SK-N-MC (cell line): ENCODE data around the gene ARHGAP26.

Experiments used
- DNase-seq: peaks from one replicate; pipeline ENCODE4 v3.0.0-alpha.2; 2011; ENCODE audit warnings: low read depth, low spot score
- H3K27ac ChIP-seq: fragments of 200-600 bp; sonication (generic); 2 replicates; pipeline ENCODE4 v1.5.1; 2016; ENCODE audit warnings: mixed run types
- H3K36me3 ChIP-seq: fragments of 200-600 bp; sonication (generic); 2 replicates; pipeline ENCODE4 v1.6.1; 2017; ENCODE audit warnings: antibody characterized with exemption, low read length, mixed read lengths; ENCODE audit not compliant: insufficient read depth
- H3K4me3 ChIP-seq: fragments of 200-600 bp; sonication (generic); 2 replicates; pipeline ENCODE4 v1.5.1; 2016
- H3K9ac ChIP-seq: fragments of 200-600 bp; sonication (generic); 2 replicates; pipeline ENCODE4 v1.8.0; 2017; ENCODE audit warnings: mixed run types, mixed read lengths; ENCODE audit not compliant: insufficient read length
- H3K9me3 ChIP-seq: fragments of 200-600 bp; sonication (generic); 2 replicates; pipeline ENCODE4 v1.6.1; 2017; ENCODE audit warnings: low read depth, mild to moderate bottlenecking, antibody characterized with exemption, low read length, moderate library complexity, mixed read lengths
- EZH2 ChIP-seq: fragments of 200-600 bp; sonication (generic); IDR thresholded peaks from one replicate; pipeline ENCODE4 v1.6.1; 2017; ENCODE audit warnings: antibody characterized with exemption
- FOXP2 ChIP-seq: optimal IDR thresholded peaks from 2 replicates; pipeline ENCODE3; 2011; ENCODE audit warnings: mild to moderate bottlenecking, moderate library complexity; ENCODE audit not compliant: insufficient read depth; ENCODE audit errors: extremely low read length, control extremely low read depth
- POLR2AphosphoS5 ChIP-seq: IDR thresholded peaks from 2 replicates; pipeline ENCODE4 v1.6.1; 2012; ENCODE audit warnings: mild to moderate bottlenecking, low read depth, low read length, borderline replicate concordance

The ARHGAP26 gene

DNA sequence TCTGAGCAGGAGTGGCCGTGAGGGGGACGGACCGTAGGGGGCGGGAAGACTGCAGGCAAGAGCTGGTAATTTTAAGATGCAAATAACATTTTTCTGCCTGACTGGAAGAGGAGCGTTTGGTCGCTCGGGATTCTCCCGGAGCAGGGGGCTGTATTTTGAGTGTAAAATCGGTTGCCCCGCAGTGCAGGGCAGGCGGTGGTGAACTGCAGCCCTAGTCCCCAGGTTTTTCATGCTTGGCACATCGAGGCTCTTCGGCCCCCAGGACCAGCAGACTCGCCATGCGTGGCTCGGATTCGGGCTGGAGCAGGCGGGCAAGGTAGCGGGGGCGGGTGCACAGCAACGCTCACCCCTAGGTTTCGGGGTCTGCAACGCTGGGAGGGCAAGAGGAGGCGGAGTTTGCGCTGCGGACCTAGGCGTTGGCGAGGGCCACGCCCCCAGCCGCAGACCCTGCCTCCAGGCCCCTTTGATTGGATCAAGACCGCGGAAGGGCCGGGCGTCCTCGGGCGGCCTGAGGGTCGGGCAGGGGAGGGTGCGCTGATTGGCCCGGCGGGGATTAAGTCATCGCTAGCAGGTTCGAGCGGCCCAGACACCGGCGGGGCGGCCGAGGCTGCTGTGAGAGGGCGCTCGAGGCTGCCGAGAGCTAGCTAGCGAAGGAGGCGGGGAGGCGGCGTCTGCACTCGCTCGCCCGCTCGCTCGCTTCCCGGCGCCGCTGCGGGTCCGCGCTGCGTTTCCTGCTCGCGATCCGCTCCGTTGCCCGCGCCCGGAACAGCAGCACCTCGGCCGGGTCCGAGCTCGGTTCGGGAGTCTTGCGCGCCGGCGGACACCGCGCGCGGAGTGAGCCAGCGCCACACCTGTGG, at the start of gene ARHGAP26:
ARHGAP26 (plus strand) TSS at position 585 of the 857 bp plus-strand sequence. CDS start 385 bp downstream, outside the sequence.
- TF ChIP-seq POLR2AphosphoS5 (peak; percentile 62; the same call in 1 of the 2 replicates), FOXP2 (no peak), EZH2 (no peak)
- DNase-seq: peak; percentile 44
- H3K36me3 ChIP-seq: no peaks in the 10 kb centered on the region
- peak within 1 kb of the TSS; percentile 67 for H3K9ac ChIP-seq
- no peaks in the 10 kb centered on the region for H3K9me3 ChIP-seq
- H3K27ac ChIP-seq: no peak within 1 kb of the TSS
- peak within 1 kb of the TSS; percentile 94 for H3K4me3 ChIP-seq

- H3K27ac ChIP-seq: no peak overlapping the region
These were observed 49.4 kb upstream of the ARHGAP26 start for GRCh38 chr5:142720641-142721271.

GRCh38 chr5:142722146-142722545, 48.0 kb upstream of the ARHGAP26 start:
- no peaks in the 10 kb centered on the region for H3K36me3 ChIP-seq
- H3K9ac ChIP-seq: no peak overlapping the region
- no peak for DNase-seq
- H3K4me3 ChIP-seq: no peak overlapping the region
- TF ChIP-seq FOXP2 (no peak), POLR2AphosphoS5 (no peak), EZH2 (no peak)
- H3K9me3 ChIP-seq: no peaks in the 10 kb centered on the region
- no peak overlapping the region for H3K27ac ChIP-seq

More at GRCh38 chr5:142720641-142721271, 49.4 kb upstream of the ARHGAP26 start:
- H3K4me3 ChIP-seq: no peak overlapping the region
- H3K36me3 ChIP-seq: no peaks in the 10 kb centered on the region
- TF ChIP-seq EZH2 (no peak), FOXP2 (no peak), POLR2AphosphoS5 (no peak)
- no peak for DNase-seq
- no peaks in the 10 kb centered on the region for H3K9me3 ChIP-seq
- H3K9ac ChIP-seq: no peak overlapping the region

GRCh38 chr5:142722896-142723295, 47.3 kb upstream of the ARHGAP26 start:
- H3K4me3 ChIP-seq: no peak overlapping the region
- no peak overlapping the region for H3K9ac ChIP-seq
- H3K27ac ChIP-seq: no peak overlapping the region
- no peak for DNase-seq
- no peaks in the 10 kb centered on the region for H3K9me3 ChIP-seq
- no peaks in the 10 kb centered on the region for H3K36me3 ChIP-seq
- TF ChIP-seq FOXP2 (no peak), EZH2 (no peak), POLR2AphosphoS5 (no peak)

- no peaks in the 10 kb centered on the region for H3K9me3 ChIP-seq
- H3K9ac ChIP-seq: no peak overlapping the region
- no peak for TF ChIP-seq EZH2
- TF ChIP-seq POLR2AphosphoS5: no peak
- TF ChIP-seq FOXP2: no peak
- DNase-seq: no peak
- no peak overlapping the region for H3K4me3 ChIP-seq
- H3K27ac ChIP-seq: no peak overlapping the region
- H3K36me3 ChIP-seq: no peaks in the 10 kb centered on the region
These were observed 45.4 kb upstream of the ARHGAP26 start for GRCh38 chr5:142724821-142725220.

DNA sequence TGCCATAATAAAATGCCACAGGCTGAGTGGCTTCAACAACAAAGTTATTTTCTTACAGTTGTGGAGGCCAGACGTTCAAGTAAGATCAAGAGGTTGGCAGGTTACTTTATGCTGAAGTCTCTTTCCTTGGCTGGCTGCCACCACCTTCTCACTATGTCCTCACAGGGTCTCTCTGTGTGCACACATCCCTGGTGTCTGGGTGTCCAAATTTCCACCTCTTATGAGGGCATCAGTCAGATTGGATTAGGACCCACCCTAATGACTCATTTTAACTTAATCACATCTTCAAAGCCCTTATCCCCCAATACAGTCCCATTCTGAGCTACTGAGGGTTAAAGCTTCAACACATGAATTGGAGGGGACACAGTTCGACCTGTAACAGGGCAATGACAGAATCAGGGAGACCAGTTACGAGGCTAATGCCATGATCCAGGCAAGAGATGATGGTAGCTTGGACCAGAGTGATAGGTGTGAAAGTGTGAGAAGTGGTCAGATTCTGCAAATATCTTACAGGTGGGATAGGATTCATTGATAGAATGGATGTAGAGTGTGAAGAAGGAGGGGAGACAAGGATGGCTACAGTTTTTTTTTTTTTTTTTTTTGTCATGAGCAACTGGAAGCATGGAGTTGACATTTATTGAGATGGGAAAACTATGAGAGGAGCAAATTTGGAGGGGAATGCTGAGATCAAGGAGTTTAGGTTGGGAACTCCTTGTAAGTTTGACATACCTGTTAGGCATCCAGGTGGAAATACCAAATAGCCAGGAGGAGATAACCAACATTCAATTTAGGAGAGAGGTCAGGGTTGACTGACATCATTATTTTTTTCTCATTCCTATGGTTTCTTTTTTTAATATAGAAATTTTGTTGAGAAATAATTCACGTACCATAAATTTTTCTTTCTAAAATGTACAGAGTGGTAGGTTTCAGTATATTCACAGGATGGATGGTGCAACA, 44.7 kb upstream of the ARHGAP26 start:
- Histone ChIP-seq H3K27ac (peak overlapping the region; percentile 96), H3K9ac (no peak overlapping the region), H3K36me3 (no peaks in the 10 kb centered on the region), H3K9me3 (no peaks in the 10 kb centered on the region), H3K4me3 (peak overlapping the region; percentile 41; the same call in 1 of the 2 replicates)
- TF ChIP-seq POLR2AphosphoS5: no peak
- no peak for TF ChIP-seq FOXP2
- no peak for TF ChIP-seq EZH2
- DNase-seq: no peak

DNA sequence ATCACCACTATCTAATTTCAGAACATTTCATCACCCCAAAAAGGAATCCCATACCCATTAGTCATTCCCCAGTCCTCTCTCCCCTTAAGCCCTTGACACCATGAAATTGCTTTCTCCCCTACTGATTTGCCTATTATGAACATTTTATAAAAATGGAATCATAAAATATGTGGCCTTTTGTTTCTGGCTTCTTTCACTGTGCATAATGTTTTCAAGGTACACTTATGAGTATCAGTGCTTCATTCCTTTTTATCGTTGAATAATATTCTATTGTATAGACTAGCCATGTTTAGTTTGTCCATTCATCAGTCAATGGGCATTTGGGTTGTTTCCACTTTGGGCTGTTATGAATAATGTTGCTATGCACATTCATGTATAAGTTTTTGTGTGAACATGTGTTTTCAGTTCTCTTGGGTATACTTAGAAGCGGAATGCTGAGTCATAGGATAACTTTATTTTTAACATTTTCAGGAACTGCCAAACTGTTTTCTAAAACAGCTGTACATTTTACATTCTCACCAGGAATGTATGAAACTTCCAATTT, 43.9 kb upstream of the ARHGAP26 start:
- TF ChIP-seq POLR2AphosphoS5: no peak
- no peak for TF ChIP-seq EZH2
- TF ChIP-seq FOXP2: no peak
- Histone ChIP-seq H3K9ac (peak overlapping the region; percentile 53), H3K27ac (peak overlapping the region; percentile 96)

GRCh38 chr5:142727735-142728047, 42.5 kb upstream of the ARHGAP26 start:
- Histone ChIP-seq H3K4me3 (no peak overlapping the region), H3K9me3 (no peaks in the 10 kb centered on the region), H3K9ac (no peak overlapping the region), H3K36me3 (no peaks in the 10 kb centered on the region), H3K27ac (no peak overlapping the region)
- DNase-seq: no peak
- no peak for TF ChIP-seq POLR2AphosphoS5
- TF ChIP-seq FOXP2: no peak
- TF ChIP-seq EZH2: no peak

More for the DNA sequence above, 43.9 kb upstream of the ARHGAP26 start:
- peak overlapping the region; percentile 41 for H3K4me3 ChIP-seq
- no peaks in the 10 kb centered on the region for H3K9me3 ChIP-seq
- DNase-seq: peak; percentile 55
- no peaks in the 10 kb centered on the region for H3K36me3 ChIP-seq
